Measurements from ENCODE around the gene BRINP2.

DNA sequence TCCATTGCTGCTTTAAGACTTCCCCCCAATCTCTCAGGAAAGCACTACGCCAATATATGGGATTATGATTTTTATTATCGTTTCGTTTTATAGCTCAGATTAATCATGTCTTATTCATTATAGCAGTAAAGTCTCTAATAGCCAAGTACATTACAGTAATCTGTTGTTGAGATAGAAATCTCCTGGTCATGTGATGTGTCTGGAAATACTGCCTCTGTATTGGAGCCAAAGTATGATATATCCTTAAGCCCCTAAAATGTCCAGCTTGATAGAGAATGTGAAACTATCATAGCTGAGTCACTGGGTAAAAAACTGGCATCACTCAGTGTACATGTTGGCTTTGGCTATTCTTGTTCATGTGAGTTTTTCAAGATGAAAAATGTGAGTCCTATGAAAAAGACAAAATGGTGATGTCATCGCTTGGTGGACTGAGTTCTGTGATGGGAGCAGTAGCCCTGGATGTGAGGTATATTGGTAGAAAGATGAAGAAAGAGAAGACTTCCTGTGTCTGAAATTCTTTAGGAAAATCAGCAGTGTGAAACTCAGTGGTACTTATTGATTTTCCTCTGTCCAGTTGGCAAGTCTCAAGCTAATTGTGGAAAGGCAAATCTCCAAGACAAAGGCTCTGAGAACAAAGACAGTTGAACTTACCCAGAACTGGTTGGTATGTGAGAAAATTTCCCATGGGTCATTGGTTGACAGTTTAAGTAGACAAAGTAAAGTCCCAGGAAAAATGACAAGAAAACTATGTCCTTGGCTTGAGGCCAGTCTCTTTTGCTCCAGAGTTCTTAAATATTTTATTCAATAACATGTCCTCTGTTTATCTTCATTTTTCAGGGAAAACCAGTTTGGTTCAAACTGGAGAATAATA lies 76.2 kb downstream of the BRINP2 start:
- TF ChIP-seq, protein P1, sequence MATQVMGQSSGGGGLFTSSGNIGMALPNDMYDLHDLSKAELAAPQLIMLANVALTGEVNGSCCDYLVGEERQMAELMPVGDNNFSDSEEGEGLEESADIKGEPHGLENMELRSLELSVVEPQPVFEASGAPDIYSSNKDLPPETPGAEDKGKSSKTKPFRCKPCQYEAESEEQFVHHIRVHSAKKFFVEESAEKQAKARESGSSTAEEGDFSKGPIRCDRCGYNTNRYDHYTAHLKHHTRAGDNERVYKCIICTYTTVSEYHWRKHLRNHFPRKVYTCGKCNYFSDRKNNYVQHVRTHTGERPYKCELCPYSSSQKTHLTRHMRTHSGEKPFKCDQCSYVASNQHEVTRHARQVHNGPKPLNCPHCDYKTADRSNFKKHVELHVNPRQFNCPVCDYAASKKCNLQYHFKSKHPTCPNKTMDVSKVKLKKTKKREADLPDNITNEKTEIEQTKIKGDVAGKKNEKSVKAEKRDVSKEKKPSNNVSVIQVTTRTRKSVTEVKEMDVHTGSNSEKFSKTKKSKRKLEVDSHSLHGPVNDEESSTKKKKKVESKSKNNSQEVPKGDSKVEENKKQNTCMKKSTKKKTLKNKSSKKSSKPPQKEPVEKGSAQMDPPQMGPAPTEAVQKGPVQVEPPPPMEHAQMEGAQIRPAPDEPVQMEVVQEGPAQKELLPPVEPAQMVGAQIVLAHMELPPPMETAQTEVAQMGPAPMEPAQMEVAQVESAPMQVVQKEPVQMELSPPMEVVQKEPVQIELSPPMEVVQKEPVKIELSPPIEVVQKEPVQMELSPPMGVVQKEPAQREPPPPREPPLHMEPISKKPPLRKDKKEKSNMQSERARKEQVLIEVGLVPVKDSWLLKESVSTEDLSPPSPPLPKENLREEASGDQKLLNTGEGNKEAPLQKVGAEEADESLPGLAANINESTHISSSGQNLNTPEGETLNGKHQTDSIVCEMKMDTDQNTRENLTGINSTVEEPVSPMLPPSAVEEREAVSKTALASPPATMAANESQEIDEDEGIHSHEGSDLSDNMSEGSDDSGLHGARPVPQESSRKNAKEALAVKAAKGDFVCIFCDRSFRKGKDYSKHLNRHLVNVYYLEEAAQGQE (IDR thresholded peaks at IDR 0.05): no peak
- TF ChIP-seq, protein P2, sequence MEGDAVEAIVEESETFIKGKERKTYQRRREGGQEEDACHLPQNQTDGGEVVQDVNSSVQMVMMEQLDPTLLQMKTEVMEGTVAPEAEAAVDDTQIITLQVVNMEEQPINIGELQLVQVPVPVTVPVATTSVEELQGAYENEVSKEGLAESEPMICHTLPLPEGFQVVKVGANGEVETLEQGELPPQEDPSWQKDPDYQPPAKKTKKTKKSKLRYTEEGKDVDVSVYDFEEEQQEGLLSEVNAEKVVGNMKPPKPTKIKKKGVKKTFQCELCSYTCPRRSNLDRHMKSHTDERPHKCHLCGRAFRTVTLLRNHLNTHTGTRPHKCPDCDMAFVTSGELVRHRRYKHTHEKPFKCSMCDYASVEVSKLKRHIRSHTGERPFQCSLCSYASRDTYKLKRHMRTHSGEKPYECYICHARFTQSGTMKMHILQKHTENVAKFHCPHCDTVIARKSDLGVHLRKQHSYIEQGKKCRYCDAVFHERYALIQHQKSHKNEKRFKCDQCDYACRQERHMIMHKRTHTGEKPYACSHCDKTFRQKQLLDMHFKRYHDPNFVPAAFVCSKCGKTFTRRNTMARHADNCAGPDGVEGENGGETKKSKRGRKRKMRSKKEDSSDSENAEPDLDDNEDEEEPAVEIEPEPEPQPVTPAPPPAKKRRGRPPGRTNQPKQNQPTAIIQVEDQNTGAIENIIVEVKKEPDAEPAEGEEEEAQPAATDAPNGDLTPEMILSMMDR (IDR thresholded peaks at IDR 0.05): no peak
- no peak for TF ChIP-seq ZSCAN20 (CRISPR knock-in tag; IDR thresholded peaks at IDR 0.05)
- TF ChIP-seq SMC3 (IDR thresholded peaks at IDR 0.05): no peak
- TF ChIP-seq NFE2L2 (conservative IDR thresholded peaks at IDR 0.05; ENCODE audit: low read length): no peak
- TF ChIP-seq MAX (IDR thresholded peaks at IDR 0.05): no peak

All from A549 (cell line).